GM19099 (cell line): ENCODE measurements around the gene LRRN1.

Source experiments
- POLR2A ChIP-seq: IDR thresholded peaks from 3 replicates; pipeline ENCODE4 v1.6.1; 2011; ENCODE audit warnings: low read depth; ENCODE audit not compliant: insufficient read length; ENCODE audit errors: extremely low read depth

Gene LRRN1

DNA sequence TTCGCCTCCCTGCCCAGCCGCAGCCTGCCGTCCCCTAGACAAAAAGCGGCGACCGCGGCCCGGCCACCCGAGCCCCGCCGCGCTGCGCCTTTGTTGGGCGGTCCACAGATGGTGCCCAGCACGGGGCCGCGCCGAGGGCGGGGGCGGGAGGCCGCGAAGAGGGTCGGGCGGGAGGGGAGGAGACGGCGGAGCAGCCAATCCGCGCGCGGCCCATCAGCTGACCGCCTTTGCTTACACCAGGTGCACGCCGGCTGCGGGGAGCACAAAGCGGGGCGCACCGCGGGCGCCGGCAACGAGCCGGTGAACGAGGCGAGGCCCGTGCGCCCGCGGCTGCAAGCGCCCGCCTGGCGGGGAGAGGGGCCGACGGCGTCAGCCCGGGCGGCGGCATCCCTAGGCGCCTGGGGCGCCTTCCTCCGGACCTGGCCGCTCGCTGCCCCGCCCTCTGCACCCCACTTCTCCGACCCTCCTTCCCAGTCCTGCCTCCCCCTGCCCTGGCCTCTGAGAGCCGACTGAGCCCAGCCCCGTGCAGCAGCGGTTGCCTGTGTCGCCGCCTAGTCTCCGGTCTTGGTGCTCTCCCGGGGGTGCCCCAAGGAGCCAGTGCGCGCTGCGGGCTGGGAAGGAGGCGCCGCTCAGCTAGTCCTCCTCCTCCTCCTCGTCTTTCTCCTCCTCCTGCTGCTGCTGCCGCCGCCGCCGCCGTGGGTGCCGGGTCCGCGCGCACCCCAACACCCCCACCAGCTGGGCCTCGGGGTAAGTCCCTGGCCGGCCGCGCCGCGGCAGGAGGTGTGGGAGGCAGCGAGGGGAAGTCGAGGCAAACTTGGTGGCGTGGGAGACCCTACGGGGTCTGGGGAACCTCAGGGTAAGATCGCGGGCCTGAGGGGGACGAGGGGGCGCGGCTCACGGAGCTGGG lies at the start of gene LRRN1:
Gene LRRN1 (plus strand): TSS at position 259 of the 907 bp plus-strand sequence. CDS start 45,211 bp downstream, outside the sequence.
- no peak for TF ChIP-seq POLR2A

- no peak for TF ChIP-seq POLR2A
Observed at GRCh38 chr3:3753416-3753815, 45.8 kb upstream of the LRRN1 start.

GRCh38 chr3:3765661-3766060 lies 33.6 kb upstream of the LRRN1 start:
- TF ChIP-seq POLR2A: no peak

- TF ChIP-seq POLR2A: no peak
Observed at GRCh38 chr3:3766140-3766539, 33.1 kb upstream of the LRRN1 start.

DNA sequence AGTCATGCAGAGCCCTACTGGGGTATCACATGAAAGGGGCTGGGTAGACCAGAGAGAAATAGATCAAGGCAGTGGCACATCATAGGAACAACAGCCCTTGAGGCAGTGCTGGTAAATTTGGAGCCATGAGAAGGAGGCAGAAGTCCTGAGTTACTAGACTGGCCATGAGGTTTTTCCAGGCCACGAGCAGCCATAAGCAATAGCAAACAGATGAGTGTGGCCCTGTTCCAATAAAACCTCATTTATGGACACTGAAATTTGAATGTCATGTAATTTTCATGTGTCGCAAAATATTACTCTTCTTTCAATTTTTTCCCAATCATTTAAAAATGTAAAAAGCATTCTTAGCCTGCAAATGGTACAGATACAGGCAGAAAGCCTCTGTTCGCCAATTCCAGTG lies 28.1 kb upstream of the LRRN1 start:
- no peak for TF ChIP-seq POLR2A

DNA sequence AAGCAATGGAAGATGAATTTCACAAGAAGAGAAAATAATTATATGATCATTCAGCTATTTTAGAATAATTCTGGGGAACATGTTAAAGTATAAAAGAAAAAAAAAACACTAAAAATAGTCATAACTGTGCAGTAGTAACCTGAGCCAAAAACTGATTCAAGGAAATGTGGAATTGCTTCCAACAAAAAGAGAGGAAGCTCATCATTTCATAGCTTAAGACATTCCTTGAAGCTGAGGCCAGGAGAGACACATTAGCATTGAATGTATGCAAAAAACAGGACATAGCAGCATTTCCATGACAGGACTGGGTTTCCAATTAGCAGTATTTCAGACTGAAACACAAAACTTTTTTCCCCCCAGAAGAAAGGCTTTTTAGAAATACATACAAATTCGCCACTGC lies 27.7 kb upstream of the LRRN1 start:
- no peak for TF ChIP-seq POLR2A

DNA sequence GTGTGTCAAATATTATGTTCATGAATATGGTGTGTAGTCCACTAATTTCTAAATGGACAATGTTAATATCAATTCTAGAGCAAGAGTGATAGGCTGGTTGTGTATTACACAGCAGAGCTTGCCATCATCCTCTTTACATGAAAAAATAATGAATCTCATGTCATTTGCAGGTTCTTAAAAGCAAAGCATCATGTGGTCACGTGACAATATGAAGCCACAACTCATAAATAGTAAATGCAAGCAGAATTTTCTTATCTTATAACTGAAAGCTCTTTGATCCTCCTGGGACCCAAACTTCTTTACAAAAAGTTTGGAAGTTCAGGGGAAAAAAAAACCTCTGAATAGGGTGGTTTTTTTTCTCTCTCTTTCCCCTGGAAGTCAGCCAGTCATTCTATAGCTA lies 26.9 kb upstream of the LRRN1 start:
- TF ChIP-seq POLR2A: no peak

DNA sequence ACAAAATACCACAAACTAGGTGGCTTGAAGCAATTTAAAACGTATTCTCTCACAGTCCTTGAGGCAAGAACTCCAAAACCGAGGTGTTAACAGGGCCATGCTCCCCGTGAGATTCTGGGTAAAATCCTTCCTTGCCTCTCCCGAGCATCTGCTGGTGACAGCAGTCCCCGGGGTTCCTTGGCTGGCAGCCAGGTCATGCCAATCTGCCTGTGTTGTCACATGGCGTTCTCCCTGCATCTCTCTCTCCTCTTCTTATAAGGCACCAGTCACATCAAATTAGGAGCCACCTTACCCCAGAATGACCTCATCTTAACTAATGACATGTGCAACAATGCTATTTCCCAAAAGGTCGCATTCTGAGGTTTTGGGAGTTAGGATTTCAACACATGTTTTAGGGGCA lies 26.3 kb upstream of the LRRN1 start:
- no peak for TF ChIP-seq POLR2A

DNA sequence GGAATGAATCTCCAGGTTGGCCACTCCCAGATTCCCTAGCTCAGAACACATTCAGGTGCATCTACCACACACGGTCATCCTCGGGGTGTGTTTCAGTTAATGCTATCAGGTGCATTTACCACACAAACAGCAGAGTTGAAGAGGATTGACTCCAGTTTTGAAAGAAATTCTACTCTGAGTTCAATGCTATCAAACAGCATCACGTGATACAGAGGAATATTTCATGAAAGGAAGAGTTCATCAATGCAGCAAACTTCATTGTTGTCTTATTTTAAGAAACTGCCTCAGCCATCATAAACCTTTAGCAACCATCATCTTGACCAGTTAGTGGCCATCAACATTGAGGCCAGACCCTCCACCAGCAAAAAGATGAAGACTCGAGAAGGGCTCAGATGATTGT lies 22.6 kb upstream of the LRRN1 start:
- no peak for TF ChIP-seq POLR2A

- TF ChIP-seq POLR2A: no peak
Observed at GRCh38 chr3:3778216-3778615, 21.0 kb upstream of the LRRN1 start.

- TF ChIP-seq POLR2A: no peak
Observed at GRCh38 chr3:3778641-3779270, 20.5 kb upstream of the LRRN1 start.

- TF ChIP-seq POLR2A: no peak
Observed at GRCh38 chr3:3782457-3782856, 16.8 kb upstream of the LRRN1 start.

DNA sequence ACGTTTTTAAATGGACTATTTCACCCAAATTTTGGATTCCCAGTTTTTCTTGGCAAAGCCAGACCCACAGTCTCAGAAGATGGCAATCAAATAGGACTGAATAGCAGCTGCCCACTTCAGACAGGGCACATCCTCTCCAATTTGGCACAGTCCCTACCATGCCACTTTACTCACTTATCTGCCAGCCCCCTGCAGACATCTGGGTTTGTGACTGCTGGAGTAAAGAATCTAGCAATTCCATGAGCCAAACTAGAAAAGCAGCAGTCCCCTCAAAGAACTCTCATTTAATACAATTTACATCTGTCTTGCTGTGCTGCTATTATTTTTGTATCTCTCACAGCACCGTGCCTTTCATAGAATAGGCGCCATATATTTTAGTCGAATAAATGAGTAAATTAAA lies 16.0 kb upstream of the LRRN1 start:
- no peak for TF ChIP-seq POLR2A

- TF ChIP-seq POLR2A: no peak
Observed at GRCh38 chr3:3783696-3784095, 15.5 kb upstream of the LRRN1 start.

GRCh38 chr3:3792391-3792790 lies 6.8 kb upstream of the LRRN1 start:
- no peak for TF ChIP-seq POLR2A

- no peak for TF ChIP-seq POLR2A
Observed at GRCh38 chr3:3798631-3799113, 559 bp upstream of the LRRN1 start.
